HL-60 (cell line): ENCODE measurements around the gene ESPN.

Experiments
- DNase-seq, 2 experiments: peaks; one replicate each; pipeline ENCODE4 v3.0.0-alpha.2; 2010 to 2020; ENCODE audit warnings: low read depth in 1 of 2, low spot score in 1 of 2
- H3K27ac ChIP-seq: fragments of 250-450 bp; sonication (Bioruptor Pico); replicated peaks from 2 replicates; pipeline ENCODE4 v1.5.1; 2020; ENCODE audit warnings: mild to moderate bottlenecking, moderate library complexity
- H3K27me3 ChIP-seq: fragments of 250-450 bp; sonication (Bioruptor Pico); 2 replicates; pipeline ENCODE4 v1.5.1; 2021; ENCODE audit warnings: mild to moderate bottlenecking, moderate library complexity; ENCODE audit not compliant: insufficient read depth, poor library complexity, severe bottlenecking
- H3K4me3 ChIP-seq: replicated peaks from 2 replicates; pipeline ENCODE4 v1.5.1; 2011; ENCODE audit warnings: mild to moderate bottlenecking, control low read depth, low read length; ENCODE audit not compliant: insufficient read depth
- GABPA ChIP-seq: IDR thresholded peaks from 2 replicates; pipeline ENCODE4 v1.6.1; 2012; ENCODE audit warnings: low read depth
- POLR2AphosphoS5 ChIP-seq: IDR thresholded peaks from 2 replicates; pipeline ENCODE4 v1.6.1; 2012; ENCODE audit warnings: low read depth
- SPI1 ChIP-seq: IDR thresholded peaks from 2 replicates; pipeline ENCODE4 v1.6.1; 2012; ENCODE audit warnings: low read depth, mild to moderate bottlenecking, borderline replicate concordance
- TF ChIP-seq, protein P1 (sequence below): IDR thresholded peaks from one replicate; pipeline ENCODE4 v1.5.1; 2011; ENCODE audit warnings: low read length, control low read depth, inconsistent platforms; ENCODE audit not compliant: insufficient read depth
- TF ChIP-seq, protein P2 (sequence below): IDR thresholded peaks from 2 replicates; pipeline ENCODE4 v1.6.1; 2012; ENCODE audit warnings: low read depth; ENCODE audit not compliant: insufficient replicate concordance

Gene ESPN

DNA sequence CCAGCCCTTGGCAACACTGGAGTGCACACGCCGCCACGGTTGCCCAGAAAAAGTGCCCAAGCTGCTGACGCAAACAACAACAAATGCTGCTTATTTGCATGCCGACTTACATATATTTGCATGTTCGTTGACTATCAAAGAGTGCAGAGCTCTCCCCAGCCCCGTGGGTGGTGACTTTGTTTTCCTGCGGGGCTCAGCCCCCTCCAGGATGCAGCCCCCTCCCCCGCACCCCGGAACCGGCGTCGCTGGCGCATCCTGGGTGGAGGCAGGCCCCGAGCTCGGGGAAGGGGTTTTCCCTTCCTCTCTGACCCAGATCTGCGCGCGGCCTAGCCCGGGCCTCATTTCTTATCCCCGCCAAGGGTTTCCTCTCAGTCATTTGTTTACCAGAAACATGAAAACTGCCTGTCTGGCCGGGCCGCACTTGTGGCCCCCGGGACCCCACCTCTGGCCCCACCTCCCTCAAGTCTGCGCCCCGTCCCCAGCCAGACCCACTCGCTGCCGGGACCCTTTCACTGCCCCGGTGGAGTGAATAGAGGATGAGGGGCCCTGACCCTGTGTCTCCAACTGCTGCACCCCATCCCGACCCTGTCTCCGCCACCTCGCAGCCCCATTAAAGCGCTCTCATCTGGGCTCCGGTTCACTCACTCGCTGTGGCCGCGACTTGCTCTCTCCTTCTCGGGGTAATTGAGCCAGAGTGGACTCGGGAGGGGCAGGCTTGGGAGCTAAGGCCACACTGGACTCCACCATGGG lies 35.9 kb downstream of the ESPN start:
- Histone ChIP-seq H3K4me3 (no peak overlapping the region), H3K27ac (no peak overlapping the region), H3K27me3 (peaks cover 42% of the 10 kb centered on the region)
- TF ChIP-seq, protein P1, sequence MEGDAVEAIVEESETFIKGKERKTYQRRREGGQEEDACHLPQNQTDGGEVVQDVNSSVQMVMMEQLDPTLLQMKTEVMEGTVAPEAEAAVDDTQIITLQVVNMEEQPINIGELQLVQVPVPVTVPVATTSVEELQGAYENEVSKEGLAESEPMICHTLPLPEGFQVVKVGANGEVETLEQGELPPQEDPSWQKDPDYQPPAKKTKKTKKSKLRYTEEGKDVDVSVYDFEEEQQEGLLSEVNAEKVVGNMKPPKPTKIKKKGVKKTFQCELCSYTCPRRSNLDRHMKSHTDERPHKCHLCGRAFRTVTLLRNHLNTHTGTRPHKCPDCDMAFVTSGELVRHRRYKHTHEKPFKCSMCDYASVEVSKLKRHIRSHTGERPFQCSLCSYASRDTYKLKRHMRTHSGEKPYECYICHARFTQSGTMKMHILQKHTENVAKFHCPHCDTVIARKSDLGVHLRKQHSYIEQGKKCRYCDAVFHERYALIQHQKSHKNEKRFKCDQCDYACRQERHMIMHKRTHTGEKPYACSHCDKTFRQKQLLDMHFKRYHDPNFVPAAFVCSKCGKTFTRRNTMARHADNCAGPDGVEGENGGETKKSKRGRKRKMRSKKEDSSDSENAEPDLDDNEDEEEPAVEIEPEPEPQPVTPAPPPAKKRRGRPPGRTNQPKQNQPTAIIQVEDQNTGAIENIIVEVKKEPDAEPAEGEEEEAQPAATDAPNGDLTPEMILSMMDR = no peak
- TF ChIP-seq, protein P2, sequence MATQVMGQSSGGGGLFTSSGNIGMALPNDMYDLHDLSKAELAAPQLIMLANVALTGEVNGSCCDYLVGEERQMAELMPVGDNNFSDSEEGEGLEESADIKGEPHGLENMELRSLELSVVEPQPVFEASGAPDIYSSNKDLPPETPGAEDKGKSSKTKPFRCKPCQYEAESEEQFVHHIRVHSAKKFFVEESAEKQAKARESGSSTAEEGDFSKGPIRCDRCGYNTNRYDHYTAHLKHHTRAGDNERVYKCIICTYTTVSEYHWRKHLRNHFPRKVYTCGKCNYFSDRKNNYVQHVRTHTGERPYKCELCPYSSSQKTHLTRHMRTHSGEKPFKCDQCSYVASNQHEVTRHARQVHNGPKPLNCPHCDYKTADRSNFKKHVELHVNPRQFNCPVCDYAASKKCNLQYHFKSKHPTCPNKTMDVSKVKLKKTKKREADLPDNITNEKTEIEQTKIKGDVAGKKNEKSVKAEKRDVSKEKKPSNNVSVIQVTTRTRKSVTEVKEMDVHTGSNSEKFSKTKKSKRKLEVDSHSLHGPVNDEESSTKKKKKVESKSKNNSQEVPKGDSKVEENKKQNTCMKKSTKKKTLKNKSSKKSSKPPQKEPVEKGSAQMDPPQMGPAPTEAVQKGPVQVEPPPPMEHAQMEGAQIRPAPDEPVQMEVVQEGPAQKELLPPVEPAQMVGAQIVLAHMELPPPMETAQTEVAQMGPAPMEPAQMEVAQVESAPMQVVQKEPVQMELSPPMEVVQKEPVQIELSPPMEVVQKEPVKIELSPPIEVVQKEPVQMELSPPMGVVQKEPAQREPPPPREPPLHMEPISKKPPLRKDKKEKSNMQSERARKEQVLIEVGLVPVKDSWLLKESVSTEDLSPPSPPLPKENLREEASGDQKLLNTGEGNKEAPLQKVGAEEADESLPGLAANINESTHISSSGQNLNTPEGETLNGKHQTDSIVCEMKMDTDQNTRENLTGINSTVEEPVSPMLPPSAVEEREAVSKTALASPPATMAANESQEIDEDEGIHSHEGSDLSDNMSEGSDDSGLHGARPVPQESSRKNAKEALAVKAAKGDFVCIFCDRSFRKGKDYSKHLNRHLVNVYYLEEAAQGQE = no peak
- DNase-seq = no peak

DNA sequence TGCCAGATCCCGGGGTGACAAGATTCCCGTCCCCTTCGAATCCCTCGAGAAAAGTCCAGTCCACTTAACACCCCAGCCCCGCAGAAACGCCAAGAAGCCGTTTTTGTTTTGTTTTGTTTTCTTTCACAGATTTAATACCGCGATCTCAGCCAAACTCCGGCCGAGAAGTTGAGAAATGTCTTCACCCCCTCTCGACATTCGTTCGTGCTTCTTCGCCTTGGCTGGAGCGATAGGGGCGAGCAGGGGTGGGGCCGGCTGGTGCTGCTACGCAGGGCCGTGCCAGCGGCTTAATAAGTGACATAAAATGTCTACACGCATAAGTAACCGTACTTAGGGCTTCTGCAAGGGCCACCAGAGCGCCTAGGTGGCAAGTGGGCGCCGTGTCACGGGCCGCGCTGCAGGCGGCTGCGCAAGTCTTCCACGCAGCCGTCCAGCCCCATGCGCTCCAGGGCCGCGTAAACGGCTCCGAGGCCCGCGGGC lies 36.5 kb downstream of the ESPN start:
- no peak for DNase-seq
- H3K27ac ChIP-seq = no peak overlapping the region
- peaks cover 43% of the 10 kb centered on the region for H3K27me3 ChIP-seq
- TF ChIP-seq POLR2AphosphoS5 (no peak), SPI1 (no peak), GABPA (no peak)
- TF ChIP-seq, protein P1 = no peak
- TF ChIP-seq, protein P2 = no peak
- H3K4me3 ChIP-seq = no peak overlapping the region

DNA sequence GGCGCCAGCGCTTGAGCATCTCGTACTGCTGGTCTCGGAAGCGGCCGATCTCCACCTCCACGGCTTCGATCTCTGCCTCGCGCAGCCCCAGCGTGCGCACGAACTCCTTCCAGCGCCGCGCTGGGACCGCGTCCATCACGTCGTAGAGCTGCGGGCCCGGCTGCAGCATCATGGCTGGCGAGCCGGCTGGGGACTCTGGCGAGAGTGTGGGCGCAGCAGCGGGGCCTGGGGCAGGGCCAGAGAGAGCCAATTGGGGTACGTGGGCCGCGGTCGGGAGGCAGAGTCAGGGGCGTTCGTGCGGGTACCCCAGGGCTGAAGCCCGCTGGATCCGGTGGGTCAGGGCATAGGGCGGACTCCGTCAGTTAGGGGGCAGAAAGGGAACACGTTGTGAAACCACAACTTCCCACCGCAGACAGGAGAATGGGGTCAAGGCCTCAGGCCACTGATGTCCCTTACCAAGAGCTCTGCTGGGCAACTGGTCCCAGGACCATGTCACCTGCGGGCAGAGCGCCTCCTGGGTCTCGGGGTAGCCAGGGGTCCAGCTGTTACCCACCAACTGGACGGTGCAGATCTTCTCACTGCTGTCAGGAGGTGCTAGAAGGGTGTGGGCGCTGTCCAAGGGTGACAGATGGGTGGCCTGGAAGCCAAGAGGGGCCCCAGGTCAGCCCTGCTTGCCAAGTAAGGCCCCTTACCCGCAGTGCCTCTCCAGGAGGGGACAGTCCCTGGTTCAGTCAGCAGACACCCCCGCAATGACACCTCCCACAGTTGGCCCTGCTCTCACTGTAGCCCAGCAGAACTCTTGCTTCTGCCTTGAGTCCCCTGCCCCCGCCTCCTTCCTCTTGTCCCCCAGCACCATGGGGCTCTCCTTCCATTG lies 37.2 kb downstream of the ESPN start:
- DNase-seq = no peak
- no peak overlapping the region for H3K4me3 ChIP-seq
- no peak overlapping the region for H3K27ac ChIP-seq
- H3K27me3 ChIP-seq = peaks cover 48% of the 10 kb centered on the region
- TF ChIP-seq, protein P2 = no peak
- TF ChIP-seq GABPA = no peak
- no peak for TF ChIP-seq POLR2AphosphoS5
- no peak for TF ChIP-seq SPI1
- TF ChIP-seq, protein P1 = no peak
